HEK293T (cell line): ENCODE data around the gene RASSF10.

Source experiments
- BHLHE40 ChIP-seq: fragments of 450-650 bp; IDR thresholded peaks from 2 replicates; pipeline ENCODE4 v1.6.1; 2016; ENCODE audit warnings: mild to moderate bottlenecking, moderate library complexity, borderline replicate concordance
- FOXA1 ChIP-seq: fragments of 450-650 bp; IDR thresholded peaks from 2 replicates; pipeline ENCODE4 v1.6.1; 2016; ENCODE audit warnings: mild to moderate bottlenecking
- FOXK2 ChIP-seq: fragments of 450-650 bp; IDR thresholded peaks from 2 replicates; pipeline ENCODE4 v1.6.1; 2016; ENCODE audit warnings: mild to moderate bottlenecking
- HDGF ChIP-seq: fragments of 450-650 bp; IDR thresholded peaks from 2 replicates; pipeline ENCODE4 v1.6.1; 2017; ENCODE audit warnings: antibody characterized with exemption, borderline replicate concordance
- L3MBTL2 ChIP-seq: fragments of 450-650 bp; conservative IDR thresholded peaks from 2 replicates; pipeline ENCODE4 v1.6.1; 2016; ENCODE audit warnings: mild to moderate bottlenecking
- LEF1 ChIP-seq: fragments of 450-650 bp; IDR thresholded peaks from 2 replicates; pipeline ENCODE4 v1.6.1; 2017; ENCODE audit warnings: mild to moderate bottlenecking, borderline replicate concordance
- SP1 ChIP-seq: fragments of 450-650 bp; IDR thresholded peaks from 2 replicates; pipeline ENCODE4 v1.6.1; 2017
- SUZ12 ChIP-seq: fragments of 450-650 bp; IDR thresholded peaks from 2 replicates; pipeline ENCODE4 v1.6.1; 2016; ENCODE audit warnings: mild to moderate bottlenecking
- TARDBP ChIP-seq: fragments of 450-650 bp; IDR thresholded peaks from 2 replicates; pipeline ENCODE4 v1.6.1; 2016
- ZNF384 ChIP-seq: fragments of 450-650 bp; IDR thresholded peaks from 2 replicates; pipeline ENCODE4 v1.6.1; 2016
- TF ChIP-seq, protein P1 (sequence below): fragments of 450-650 bp; IDR thresholded peaks from 2 replicates; pipeline ENCODE4 v1.6.1; 2016

- TF ChIP-seq ZNF384 (no peak), HDGF (no peak), SP1 (no peak), LEF1 (no peak), BHLHE40 (no peak), FOXK2 (no peak), FOXA1 (no peak), L3MBTL2 (no peak), TARDBP (no peak), SUZ12 (no peak)
- TF ChIP-seq, protein P1, sequence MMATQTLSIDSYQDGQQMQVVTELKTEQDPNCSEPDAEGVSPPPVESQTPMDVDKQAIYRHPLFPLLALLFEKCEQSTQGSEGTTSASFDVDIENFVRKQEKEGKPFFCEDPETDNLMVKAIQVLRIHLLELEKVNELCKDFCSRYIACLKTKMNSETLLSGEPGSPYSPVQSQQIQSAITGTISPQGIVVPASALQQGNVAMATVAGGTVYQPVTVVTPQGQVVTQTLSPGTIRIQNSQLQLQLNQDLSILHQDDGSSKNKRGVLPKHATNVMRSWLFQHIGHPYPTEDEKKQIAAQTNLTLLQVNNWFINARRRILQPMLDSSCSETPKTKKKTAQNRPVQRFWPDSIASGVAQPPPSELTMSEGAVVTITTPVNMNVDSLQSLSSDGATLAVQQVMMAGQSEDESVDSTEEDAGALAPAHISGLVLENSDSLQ: no peak
These were observed 10.8 kb upstream of the RASSF10 start for GRCh38 chr11:12998336-12998735.
